Loucy (cell line): ENCODE data around the gene HIP1.
"Not testable (repeated sequence)": the region's sequence is repeated elsewhere in the genome, so short reads cannot be mapped to it uniquely, and the experiment has no call there.

Source experiments
- H2AFZ ChIP-seq: fragments of 200-600 bp; sonication (generic); 2 replicates; pipeline ENCODE4 v1.6.0; 2016; ENCODE audit warnings: antibody characterized with exemption, mild to moderate bottlenecking, low read length, moderate library complexity
- H3F3A ChIP-seq: fragments of 200-600 bp; 2 replicates; pipeline ENCODE4 v1.6.0; 2016; ENCODE audit warnings: antibody characterized with exemption, low read depth, mild to moderate bottlenecking
- H3K27me3 ChIP-seq: fragments of 200-600 bp; sonication (generic); 2 replicates; pipeline ENCODE4 v1.6.1; 2014; ENCODE audit warnings: low read length, mild to moderate bottlenecking; ENCODE audit not compliant: insufficient read depth, poor library complexity, severe bottlenecking
- H3K36me3 ChIP-seq: fragments of 200-600 bp; sonication (generic); 2 replicates; pipeline ENCODE4 v1.6.1; 2016; ENCODE audit warnings: low read length; ENCODE audit not compliant: insufficient read depth
- H3K4me1 ChIP-seq: fragments of 200-600 bp; sonication (generic); 2 replicates; pipeline ENCODE4 v1.5.1; 2014; ENCODE audit warnings: low read length, mild to moderate bottlenecking; ENCODE audit not compliant: insufficient read depth, poor library complexity, severe bottlenecking
- H3K4me2 ChIP-seq: fragments of 200-600 bp; sonication (generic); 2 replicates; pipeline ENCODE4 v1.6.0; 2014; ENCODE audit warnings: antibody characterized with exemption, low read length, low read depth, mild to moderate bottlenecking; ENCODE audit not compliant: poor library complexity, severe bottlenecking
- H3K4me3 ChIP-seq: fragments of 200-600 bp; sonication (generic); 2 replicates; pipeline ENCODE4 v1.5.1; 2014; ENCODE audit warnings: low read length, mild to moderate bottlenecking, mixed read lengths; ENCODE audit not compliant: poor library complexity, severe bottlenecking
- H3K79me2 ChIP-seq: fragments of 200-600 bp; sonication (generic); 2 replicates; pipeline ENCODE4 v1.6.1; 2014; ENCODE audit warnings: low read length; ENCODE audit not compliant: insufficient read depth
- H3K9ac ChIP-seq: fragments of 200-600 bp; sonication (generic); 2 replicates; pipeline ENCODE4 v1.6.0; 2014; ENCODE audit warnings: mild to moderate bottlenecking, low read depth, low read length, moderate library complexity; ENCODE audit not compliant: poor library complexity, severe bottlenecking
- H3K9me2 ChIP-seq: fragments of 200-600 bp; sonication (generic); replicated peaks from 2 replicates; pipeline ENCODE4 v1.6.1; 2016; ENCODE audit warnings: low read depth, low read length, mixed read lengths
- H3K9me3 ChIP-seq: fragments of 200-600 bp; sonication (generic); 2 replicates; pipeline ENCODE4 v1.6.1; 2014; ENCODE audit warnings: mild to moderate bottlenecking, antibody characterized with exemption, low read length, low read depth; ENCODE audit not compliant: insufficient read depth
- H4K20me1 ChIP-seq: fragments of 200-600 bp; sonication (generic); 2 replicates; pipeline ENCODE4 v1.6.0; 2014; ENCODE audit warnings: antibody characterized with exemption, low read length, mild to moderate bottlenecking; ENCODE audit not compliant: insufficient read depth, poor library complexity, severe bottlenecking
- CTCF ChIP-seq: fragments of 200-600 bp; sonication (generic); conservative IDR thresholded peaks from 2 replicates; pipeline ENCODE4 v1.5.1; 2014; ENCODE audit warnings: mild to moderate bottlenecking, antibody characterized with exemption, low read length
- EZH2phosphoT487 ChIP-seq: fragments of 200-600 bp; IDR thresholded peaks from 2 replicates; pipeline ENCODE4 v1.6.1; 2018; ENCODE audit warnings: antibody characterized with exemption, mild to moderate bottlenecking, moderate library complexity, borderline replicate concordance

The HIP1 gene

GRCh38 chr7:75687246-75688088 lies 51.3 kb downstream of the HIP1 start:
- Histone ChIP-seq H3K4me1 (no peaks in the 10 kb centered on the region), H4K20me1 (no peaks in the 10 kb centered on the region), H3K27me3 (no peaks in the 10 kb centered on the region), H3K9me2 (no peaks in the 10 kb centered on the region), H3K9me3 (no peaks in the 10 kb centered on the region), H3K79me2 (no peaks in the 10 kb centered on the region), H3K36me3 (no peaks in the 10 kb centered on the region), H3K9ac (no peak overlapping the region), H3K4me2 (no peak overlapping the region), H3F3A (no peaks in the 10 kb centered on the region), H2AFZ (no peak overlapping the region), H3K4me3 (no peak overlapping the region)
- TF ChIP-seq CTCF (no peak), EZH2phosphoT487 (no peak)

GRCh38 chr7:75686551-75686950 lies 52.2 kb downstream of the HIP1 start:
- Histone ChIP-seq H3K27me3 (no peaks in the 10 kb centered on the region), H3K4me1 (no peaks in the 10 kb centered on the region), H2AFZ (no peak overlapping the region), H3K79me2 (no peaks in the 10 kb centered on the region), H3K9ac (no peak overlapping the region), H3K9me2 (no peaks in the 10 kb centered on the region), H4K20me1 (no peaks in the 10 kb centered on the region), H3K4me3 (no peak overlapping the region), H3K9me3 (no peaks in the 10 kb centered on the region), H3F3A (no peaks in the 10 kb centered on the region), H3K4me2 (no peak overlapping the region), H3K36me3 (no peaks in the 10 kb centered on the region)
- no peak for TF ChIP-seq CTCF

GRCh38 chr7:75682052-75682451 lies 56.7 kb downstream of the HIP1 start:
- not testable (repeated sequence) for H3K36me3 ChIP-seq, H3K27me3 ChIP-seq, H3K4me2 ChIP-seq, H3K9ac ChIP-seq, H3K9me3 ChIP-seq, H3K4me1 ChIP-seq, H4K20me1 ChIP-seq, H2AFZ ChIP-seq, H3K4me3 ChIP-seq, H3F3A ChIP-seq, H3K9me2 ChIP-seq, H3K79me2 ChIP-seq

- H3K27me3 ChIP-seq: no peaks in the 10 kb centered on the region
- no peak overlapping the region for H3K4me3 ChIP-seq
- TF ChIP-seq CTCF (no peak), EZH2phosphoT487 (no peak)
- no peak overlapping the region for H3K4me2 ChIP-seq
- H3K79me2 ChIP-seq: no peaks in the 10 kb centered on the region
- no peaks in the 10 kb centered on the region for H3K9me2 ChIP-seq
- H3F3A ChIP-seq: no peaks in the 10 kb centered on the region
- no peak overlapping the region for H2AFZ ChIP-seq
- no peak overlapping the region for H3K9ac ChIP-seq
- no peaks in the 10 kb centered on the region for H3K36me3 ChIP-seq
- H3K9me3 ChIP-seq: no peaks in the 10 kb centered on the region
- H3K4me1 ChIP-seq: no peaks in the 10 kb centered on the region
- no peaks in the 10 kb centered on the region for H4K20me1 ChIP-seq
These were observed 59.7 kb downstream of the HIP1 start for GRCh38 chr7:75679060-75679459.
